ENCODE measurements around the gene CYYR1.

- TF ChIP-seq CTCF (IDR thresholded peaks at IDR 0.05) (no peak), POLR2A (IDR thresholded peaks at IDR 0.05) (no peak)
These were observed 38.6 kb downstream of the CYYR1 start for GRCh38 chr21:26534517-26534916.
